Mesenchymal stem cell (in vitro differentiated cells and primary cell): ENCODE data around the gene TGFBR2.

Experiments
- DNase-seq: peaks from one replicate; pipeline ENCODE4 v3.0.0-alpha.2; 2013
- H2AFZ ChIP-seq: one replicate; pipeline ENCODE4 v1.6.1; 2013; ENCODE audit warnings: low read depth, mild to moderate bottlenecking, control low read depth, inconsistent platforms, low read length, moderate library complexity
- H2AK5ac ChIP-seq: 2 replicates; pipeline ENCODE4 v1.6.1; 2013; ENCODE audit warnings: low read length, moderate library complexity, mild to moderate bottlenecking, inconsistent platforms; ENCODE audit not compliant: severe bottlenecking
- H2BK120ac ChIP-seq: one replicate; pipeline ENCODE4 v1.6.1; 2013; ENCODE audit warnings: low read depth, mild to moderate bottlenecking, inconsistent platforms, low read length, moderate library complexity
- H2BK12ac ChIP-seq, 2 experiments: one replicate each; pipeline ENCODE4 v1.6.1; 2013; ENCODE audit warnings: inconsistent platforms in 2 of 2, low read length in 2 of 2, mild to moderate bottlenecking in 2 of 2, moderate library complexity in 2 of 2, control low read depth in 1 of 2
- H2BK15ac ChIP-seq: one replicate; pipeline ENCODE4 v1.6.1; 2013; ENCODE audit warnings: mild to moderate bottlenecking, low read depth, inconsistent platforms; ENCODE audit not compliant: poor library complexity, severe bottlenecking
- H2BK5ac ChIP-seq: 2 replicates; pipeline ENCODE4 v1.6.1; 2013; ENCODE audit warnings: low read depth, mild to moderate bottlenecking, low read length, control low read depth, inconsistent platforms; ENCODE audit not compliant: poor library complexity, severe bottlenecking
- H3K14ac ChIP-seq, 2 experiments: one replicate each; pipeline ENCODE4 v1.6.1; 2013; ENCODE audit warnings: inconsistent platforms in 2 of 2, low read length in 2 of 2, control low read depth in 1 of 2, mild to moderate bottlenecking in 1 of 2, moderate library complexity in 1 of 2
- H3K18ac ChIP-seq, 2 experiments: one replicate each; pipeline ENCODE4 v1.6.1; 2013; ENCODE audit warnings: inconsistent platforms in 2 of 2, low read length in 2 of 2, control low read depth in 1 of 2, low read depth in 1 of 2, mild to moderate bottlenecking in 1 of 2
- H3K23ac ChIP-seq, 2 experiments: one replicate each; pipeline ENCODE4 v1.6.1; 2013; ENCODE audit warnings: inconsistent platforms in 2 of 2, low read length in 2 of 2, mild to moderate bottlenecking in 2 of 2, moderate library complexity in 2 of 2, control low read depth in 1 of 2
- H3K27ac ChIP-seq: 2 replicates; pipeline ENCODE4 v1.5.1; 2013; ENCODE audit warnings: mild to moderate bottlenecking, moderate library complexity, low read length, control low read depth, inconsistent platforms; ENCODE audit not compliant: poor library complexity, severe bottlenecking
- H3K27me3 ChIP-seq, 2 experiments: 2 replicates each; pipeline versions ENCODE4 v1.6.1 to v1.7.0; 2013; ENCODE audit warnings: low read length in 2 of 2, mild to moderate bottlenecking in 2 of 2, moderate library complexity in 2 of 2, control low read depth in 1 of 2, inconsistent platforms in 1 of 2; ENCODE audit not compliant: control insufficient read depth in 1 of 2, insufficient read depth in 1 of 2
- H3K36me3 ChIP-seq, 2 experiments: 2 replicates each; pipeline versions ENCODE4 v1.6.1 to v1.7.0; 2013; ENCODE audit warnings: low read length in 2 of 2, control low read depth in 1 of 2, inconsistent platforms in 1 of 2, low read depth in 1 of 2, mild to moderate bottlenecking in 1 of 2; ENCODE audit not compliant: insufficient read depth in 2 of 2, control insufficient read depth in 1 of 2
- H3K4ac ChIP-seq, 2 experiments: one replicate each; pipeline ENCODE4 v1.6.1; 2013; ENCODE audit warnings: inconsistent platforms in 2 of 2, low read length in 2 of 2, mild to moderate bottlenecking in 2 of 2, moderate library complexity in 2 of 2, control low read depth in 1 of 2, low read depth in 1 of 2
- H3K4me1 ChIP-seq: 2 replicates; pipeline ENCODE4 v1.6.1; 2013; ENCODE audit warnings: low read depth, low read length, control low read depth; ENCODE audit not compliant: control insufficient read depth, insufficient read depth
- H3K4me2 ChIP-seq: 2 replicates; pipeline ENCODE4 v1.6.1; 2013; ENCODE audit warnings: low read length, mild to moderate bottlenecking, inconsistent platforms; ENCODE audit not compliant: poor library complexity, severe bottlenecking
- H3K4me3 ChIP-seq, 2 experiments: 2 replicates each; pipeline versions ENCODE4 v1.5.1 to v1.7.0; 2013; ENCODE audit warnings: low read length in 2 of 2, mild to moderate bottlenecking in 2 of 2, control low read depth in 1 of 2, low read depth in 1 of 2; ENCODE audit not compliant: insufficient read depth in 1 of 2
- H3K79me1 ChIP-seq: replicated peaks from 2 replicates; pipeline ENCODE4 v1.6.1; 2013; ENCODE audit warnings: mild to moderate bottlenecking, control low read depth, low read length, inconsistent platforms; ENCODE audit not compliant: poor library complexity, severe bottlenecking
- H3K9ac ChIP-seq: 2 replicates; pipeline ENCODE4 v1.7.0; 2013; ENCODE audit warnings: mild to moderate bottlenecking, low read length, moderate library complexity
- H3K9me3 ChIP-seq: 2 replicates; pipeline ENCODE4 v1.7.0; 2013; ENCODE audit warnings: mild to moderate bottlenecking, low read length; ENCODE audit not compliant: control insufficient read depth
- H4K8ac ChIP-seq: one replicate; pipeline ENCODE4 v1.6.1; 2013; ENCODE audit warnings: inconsistent platforms, mild to moderate bottlenecking, low read length, moderate library complexity
- H4K91ac ChIP-seq: one replicate; pipeline ENCODE4 v1.6.1; 2013; ENCODE audit warnings: mild to moderate bottlenecking, low read length, inconsistent platforms
- WGBS: methylation state at CpG from one replicate; pipeline ENCODE4 v1.1.7; 2013; ENCODE audit warnings: mixed read lengths; 5-methylcytosine and 5-hydroxymethylcytosine counted together

The TGFBR2 gene

DNA sequence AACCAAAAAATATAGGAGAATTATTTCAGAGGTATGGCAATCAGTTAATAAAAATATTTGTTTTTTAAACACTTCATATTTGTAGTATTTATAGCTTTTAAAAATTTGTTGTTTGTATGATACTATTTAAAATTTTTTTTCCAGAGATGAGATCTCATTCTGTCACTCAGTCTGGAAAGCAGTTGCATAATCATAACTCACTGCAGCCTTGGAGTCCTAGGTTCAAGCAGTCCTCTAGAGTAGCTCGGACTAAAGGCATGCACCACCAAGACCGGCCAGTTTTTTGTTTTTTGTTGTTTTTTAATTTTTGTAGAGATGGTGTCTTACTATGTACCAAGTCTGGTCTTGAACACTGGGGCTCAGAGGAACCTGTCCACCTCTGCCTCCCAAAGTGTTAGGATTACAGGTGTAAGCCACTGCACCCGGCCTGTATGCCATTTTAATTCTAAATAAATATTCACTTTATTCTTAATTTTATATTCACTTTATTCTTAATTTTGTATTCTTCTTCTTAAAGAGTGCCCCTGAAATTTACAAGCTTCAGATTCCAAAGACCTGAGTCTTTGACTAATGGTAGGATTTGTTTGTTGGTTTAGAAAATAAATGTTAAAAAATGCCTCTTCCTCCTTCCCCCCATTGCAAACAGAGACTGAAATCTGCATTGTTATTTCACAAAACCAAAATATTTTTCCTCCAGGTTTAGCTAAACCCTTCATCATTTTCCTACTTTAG, 9.4 kb downstream of the TGFBR2 start:
- Histone ChIP-seq H3K4me2 (no peak overlapping the region), H2AFZ (no peak overlapping the region), H3K9me3 (no peaks in the 10 kb centered on the region), H2BK5ac (no peak overlapping the region), H3K79me1 (peaks cover 2% of the 10 kb centered on the region), H4K91ac (no peak overlapping the region), H2AK5ac (no peak overlapping the region), H3K27ac (peak overlapping the region; percentile 60), H4K8ac (no peak overlapping the region), H3K18ac (no peak overlapping the region), H3K14ac (no peak overlapping the region), H3K23ac (no peak overlapping the region), H3K4me3 (no peak overlapping the region), H3K4ac (no peak overlapping the region), H3K27me3 (no peaks in the 10 kb centered on the region), H3K9ac (no peak overlapping the region), H2BK120ac (no peak overlapping the region), H3K4me1 (peaks cover 7% of the 10 kb centered on the region), H2BK15ac (no peak overlapping the region), H2BK12ac (no peak overlapping the region), H3K36me3 (peaks cover 6 to 26% of the 10 kb centered on the region in 2 experiments)
- no peak for DNase-seq
- 48% methylated on average over 2 of the region's 3 CpGs for WGBS

DNA sequence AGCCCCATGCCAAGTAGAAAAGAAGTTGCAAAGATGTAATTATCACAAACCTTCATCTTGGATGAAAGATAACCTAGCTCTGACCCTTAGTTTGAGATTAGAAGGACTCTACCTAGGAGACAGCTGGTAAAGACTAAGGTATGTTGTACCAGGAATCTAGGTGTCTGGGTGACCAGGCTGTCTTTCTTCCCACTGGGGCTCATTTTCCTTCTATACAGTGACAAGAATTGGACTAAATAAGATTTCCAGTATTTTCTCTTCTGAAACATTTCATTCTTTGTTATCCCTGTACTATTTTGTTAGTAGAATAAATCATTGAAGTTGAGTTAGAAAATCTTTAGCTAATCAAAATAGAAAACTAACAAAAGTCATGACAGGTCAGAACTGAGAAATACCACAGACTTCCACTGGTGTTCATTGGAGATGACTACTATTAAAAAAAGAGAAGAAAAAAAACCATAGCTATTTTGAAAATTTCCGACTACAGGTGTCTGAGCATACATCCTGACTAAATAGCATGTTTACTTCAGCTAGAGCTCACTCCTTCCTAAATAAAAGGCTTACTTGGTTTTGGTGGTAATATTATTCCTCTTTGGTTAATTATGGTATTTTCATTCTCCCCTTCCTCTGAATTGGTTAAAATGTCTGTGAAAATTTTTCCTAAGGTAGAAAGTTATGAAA, 10.1 kb downstream of the TGFBR2 start:
- no peaks in the 10 kb centered on the region for H3K27me3 ChIP-seq
- H3K4me1 ChIP-seq, result peaks cover 9% of the 10 kb centered on the region
- peaks cover 2% of the 10 kb centered on the region for H3K79me1 ChIP-seq
- H3K14ac ChIP-seq, result no peak overlapping the region
- no peak overlapping the region for H3K9ac ChIP-seq
- no peak overlapping the region for H2BK120ac ChIP-seq
- no peak for DNase-seq
- WGBS, result no CpG with 5 or more reads among the region's 1 CpG
- no peak overlapping the region for H2BK12ac ChIP-seq
- H3K36me3 ChIP-seq, result peaks cover 6 to 29% of the 10 kb centered on the region in 2 experiments
- H3K9me3 ChIP-seq, result no peaks in the 10 kb centered on the region
- H3K23ac ChIP-seq, result no peak overlapping the region
- no peak overlapping the region for H2BK15ac ChIP-seq
- no peak overlapping the region for H3K4ac ChIP-seq
- H4K91ac ChIP-seq, result no peak overlapping the region
- H2BK5ac ChIP-seq, result no peak overlapping the region
- no peak overlapping the region for H3K4me3 ChIP-seq
- H4K8ac ChIP-seq, result no peak overlapping the region
- no peak overlapping the region for H2AFZ ChIP-seq
- no peak overlapping the region for H2AK5ac ChIP-seq
- H3K18ac ChIP-seq, result no peak overlapping the region
- no peak overlapping the region for H3K4me2 ChIP-seq
- H3K27ac ChIP-seq, result peak overlapping the region; percentile 60

DNA sequence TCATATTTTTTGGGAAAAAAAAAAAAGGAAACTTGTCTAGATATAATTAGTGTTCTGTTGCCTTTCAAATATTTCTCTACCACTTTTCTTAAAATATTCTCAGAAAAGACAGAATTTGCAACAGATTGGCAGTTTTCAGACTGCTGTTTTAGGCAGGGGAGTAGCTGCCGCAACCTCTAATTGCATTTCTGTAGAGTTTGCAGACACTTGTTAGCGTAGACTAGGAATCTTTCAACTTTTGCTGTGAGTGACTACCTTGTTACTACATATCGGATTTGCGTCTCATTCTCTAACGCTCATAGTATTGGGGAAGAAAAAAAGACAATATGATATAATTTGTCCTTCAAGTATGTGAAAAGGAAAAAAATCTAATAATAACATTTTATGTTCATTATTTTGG, 10.7 kb downstream of the TGFBR2 start:
- H2BK12ac ChIP-seq, result no peak overlapping the region
- H3K14ac ChIP-seq, result no peak overlapping the region
- no peak overlapping the region for H2BK5ac ChIP-seq
- no peak overlapping the region for H3K4ac ChIP-seq
- no peak overlapping the region for H2AFZ ChIP-seq
- H4K91ac ChIP-seq, result no peak overlapping the region
- WGBS, result 96% methylated on average over 3 of the region's 5 CpGs
- no peak overlapping the region for H2AK5ac ChIP-seq
- H3K4me3 ChIP-seq, result no peak overlapping the region
- no peak overlapping the region for H2BK15ac ChIP-seq
- no peak for DNase-seq
- H3K79me1 ChIP-seq, result peaks cover 2% of the 10 kb centered on the region
- no peak overlapping the region for H4K8ac ChIP-seq
- H3K9ac ChIP-seq, result no peak overlapping the region
- no peaks in the 10 kb centered on the region for H3K27me3 ChIP-seq
- no peak overlapping the region for H3K18ac ChIP-seq
- no peak overlapping the region for H2BK120ac ChIP-seq
- H3K9me3 ChIP-seq, result no peaks in the 10 kb centered on the region
- H3K4me2 ChIP-seq, result no peak overlapping the region
- H3K23ac ChIP-seq, result no peak overlapping the region
- H3K27ac ChIP-seq, result peak overlapping the region; percentile 5
- H3K4me1 ChIP-seq, result peaks cover 9% of the 10 kb centered on the region
- peaks cover 6 to 34% of the 10 kb centered on the region in 2 experiments for H3K36me3 ChIP-seq

DNA sequence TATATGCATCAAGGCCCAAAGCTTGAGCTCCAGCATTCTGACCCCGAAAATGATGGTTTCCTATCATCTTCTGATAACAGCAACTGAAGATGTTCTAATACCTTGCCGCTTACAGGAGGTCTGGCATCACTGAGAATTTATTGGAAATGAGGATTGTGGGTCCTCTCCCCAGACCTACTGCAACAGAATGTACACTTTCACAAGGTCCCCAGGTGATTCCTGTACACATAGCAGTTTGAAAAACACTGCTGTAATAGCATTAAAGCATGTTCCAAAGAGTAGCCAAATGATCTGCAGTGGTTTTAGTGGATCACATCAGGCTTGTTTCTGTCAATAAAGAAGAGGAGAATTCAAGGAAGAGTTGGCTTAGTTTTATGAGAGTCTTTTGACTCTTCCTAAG, 11.3 kb downstream of the TGFBR2 start:
- DNase-seq, result no peak
- H3K23ac ChIP-seq, result no peak overlapping the region
- no peak overlapping the region for H2AFZ ChIP-seq
- H4K91ac ChIP-seq, result no peak overlapping the region
- peaks cover 2% of the 10 kb centered on the region for H3K79me1 ChIP-seq
- H3K36me3 ChIP-seq, result peaks cover 6 to 37% of the 10 kb centered on the region in 2 experiments
- H4K8ac ChIP-seq, result no peak overlapping the region
- H3K27ac ChIP-seq, result no peak overlapping the region
- H2BK5ac ChIP-seq, result no peak overlapping the region
- no peaks in the 10 kb centered on the region for H3K27me3 ChIP-seq
- no peak overlapping the region for H2BK12ac ChIP-seq
- no peak overlapping the region for H2BK15ac ChIP-seq
- no peaks in the 10 kb centered on the region for H3K9me3 ChIP-seq
- H3K9ac ChIP-seq, result no peak overlapping the region
- no peak overlapping the region for H2BK120ac ChIP-seq
- no peak overlapping the region for H3K14ac ChIP-seq
- H3K18ac ChIP-seq, result no peak overlapping the region
- H3K4me3 ChIP-seq, result no peak overlapping the region
- H3K4ac ChIP-seq, result no peak overlapping the region
- WGBS, result 95% methylated on average over 2 of the region's 2 CpGs
- peak overlapping the region; percentile 52 for H2AK5ac ChIP-seq
- H3K4me2 ChIP-seq, result no peak overlapping the region
- peaks cover 7% of the 10 kb centered on the region for H3K4me1 ChIP-seq
